ENCODE results near the gene SPP2.

Gene SPP2

GRCh38 chr2:234096164-234096563, 45.7 kb downstream of the SPP2 start:
- no peak for DNase-seq

- DNase-seq: no peak
Measured at GRCh38 chr2:234098681-234099080, 48.2 kb downstream of the SPP2 start.

- no peak for DNase-seq
Measured at GRCh38 chr2:234099266-234099665, 48.8 kb downstream of the SPP2 start.

DNA sequence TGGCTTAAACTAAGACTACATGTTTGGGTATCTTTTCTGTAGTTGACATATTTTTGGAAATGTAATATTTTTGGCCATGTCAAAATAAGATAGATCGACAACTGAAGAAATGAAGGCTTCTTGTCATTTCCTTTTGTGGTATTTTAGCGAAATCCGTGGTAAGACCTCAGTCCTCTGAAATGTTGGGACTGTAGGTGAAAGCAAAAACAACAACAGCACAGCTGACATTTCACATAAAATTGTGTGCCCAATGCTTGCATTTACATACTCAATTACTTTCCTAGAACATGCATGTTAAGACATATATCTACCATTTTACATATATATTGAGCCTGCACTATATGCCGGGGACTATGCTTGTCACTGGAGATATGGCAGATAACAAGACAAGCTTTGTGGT, 50.2 kb downstream of the SPP2 start:
- no peak for DNase-seq

DNA sequence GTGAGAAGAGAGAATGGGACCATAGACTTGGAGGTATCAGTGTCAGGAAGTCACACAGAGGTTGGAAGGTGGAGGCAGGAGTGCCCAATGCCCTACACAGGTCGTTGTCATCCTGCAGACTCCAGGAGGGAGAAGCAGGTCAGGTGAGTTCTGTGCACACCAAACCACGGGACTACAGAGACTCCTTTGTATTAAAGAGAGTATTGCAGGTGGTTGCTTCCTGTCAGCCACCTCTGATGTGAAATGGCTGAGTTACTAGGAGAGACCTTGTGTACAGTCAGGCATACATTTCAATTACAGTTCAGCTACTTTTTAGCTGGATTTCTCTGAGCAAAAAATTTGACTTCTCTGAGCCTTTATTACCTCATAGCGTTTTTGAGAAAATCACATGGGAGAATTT, 51.6 kb downstream of the SPP2 start:
- DNase-seq: no peak

DNA sequence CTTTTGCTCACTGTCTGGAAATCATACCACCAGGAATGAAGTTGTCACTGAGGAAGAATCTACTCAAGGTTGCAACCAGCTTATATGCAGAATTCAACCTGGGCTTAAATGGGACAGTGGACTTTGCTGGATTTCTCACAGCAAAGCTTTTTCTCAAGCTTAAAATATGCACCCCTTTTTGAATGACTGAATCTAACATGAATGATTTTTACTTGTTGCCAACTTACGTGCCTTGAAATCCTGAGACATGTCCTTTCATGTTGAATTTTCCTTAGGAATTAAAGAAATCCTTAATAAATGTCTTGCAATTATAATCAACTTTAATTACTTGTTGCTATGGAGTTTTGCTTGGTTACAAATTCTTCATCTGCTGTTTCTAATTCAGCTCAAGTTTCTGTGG, 57.4 kb downstream of the SPP2 start:
- no peak for DNase-seq

- no peak for DNase-seq
Measured at GRCh38 chr2:234109321-234109720, 58.8 kb downstream of the SPP2 start.

DNA sequence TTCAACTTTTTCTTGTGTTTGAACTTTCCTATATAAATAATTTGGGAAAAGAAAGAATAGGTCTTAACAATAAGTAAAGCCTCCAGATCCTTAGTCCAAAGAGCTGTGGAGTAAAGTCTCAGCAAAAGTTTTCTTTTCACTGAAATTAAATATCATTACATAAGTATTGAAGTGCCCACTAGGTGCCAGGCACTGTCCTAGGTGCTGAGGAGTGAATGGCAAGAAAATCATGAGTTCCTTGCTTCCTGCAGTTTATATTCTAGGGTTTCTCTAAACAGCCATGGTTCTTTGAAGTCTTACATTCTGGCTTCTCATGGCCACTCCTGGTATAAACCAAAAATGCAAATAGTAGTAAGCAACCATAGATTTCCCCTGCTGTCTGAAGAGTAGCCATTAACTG, 59.7 kb downstream of the SPP2 start:
- DNase-seq: no peak

GRCh38 chr2:234111523-234111922, 61.0 kb downstream of the SPP2 start:
- DNase-seq: no peak

DNA sequence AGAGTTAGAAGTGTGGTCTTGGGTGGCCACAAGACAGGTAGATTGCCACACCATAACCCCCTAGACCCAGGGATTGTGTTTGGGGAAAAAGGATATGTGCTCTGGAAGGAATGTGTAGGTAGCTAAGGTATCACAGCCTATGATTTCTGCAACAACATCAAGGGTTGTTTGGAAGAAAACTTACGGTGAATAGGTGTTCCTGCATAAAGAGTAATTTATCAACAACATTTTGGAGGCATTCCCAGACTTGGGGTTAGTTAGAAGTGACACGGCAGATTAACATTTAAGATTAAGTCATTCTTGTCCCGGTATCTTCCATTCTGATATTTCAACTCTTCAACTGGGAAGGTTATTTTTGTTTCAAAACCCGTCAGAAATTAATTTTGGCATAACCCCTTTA, 65.5 kb downstream of the SPP2 start:
- no peak for DNase-seq

DNA sequence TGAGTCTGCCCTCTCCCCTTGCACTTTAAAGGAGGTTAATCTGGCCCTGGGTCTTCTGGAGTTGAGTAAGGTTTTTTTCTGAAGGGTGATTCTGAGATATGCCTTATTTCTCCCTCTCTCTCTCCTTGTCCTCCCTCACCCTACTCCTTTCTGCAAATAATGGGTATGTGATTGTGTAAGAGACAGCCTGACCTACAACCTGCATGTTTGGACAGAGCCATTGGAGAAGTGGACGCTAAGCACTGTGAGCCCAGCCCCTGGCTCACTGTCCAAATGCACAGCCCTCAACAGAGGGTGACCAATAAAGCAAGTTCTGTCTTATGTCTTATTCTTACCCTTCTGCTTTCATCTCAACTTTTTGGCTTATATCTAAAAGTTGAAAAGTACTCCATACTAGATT, 71.5 kb downstream of the SPP2 start:
- no peak for DNase-seq

DNA sequence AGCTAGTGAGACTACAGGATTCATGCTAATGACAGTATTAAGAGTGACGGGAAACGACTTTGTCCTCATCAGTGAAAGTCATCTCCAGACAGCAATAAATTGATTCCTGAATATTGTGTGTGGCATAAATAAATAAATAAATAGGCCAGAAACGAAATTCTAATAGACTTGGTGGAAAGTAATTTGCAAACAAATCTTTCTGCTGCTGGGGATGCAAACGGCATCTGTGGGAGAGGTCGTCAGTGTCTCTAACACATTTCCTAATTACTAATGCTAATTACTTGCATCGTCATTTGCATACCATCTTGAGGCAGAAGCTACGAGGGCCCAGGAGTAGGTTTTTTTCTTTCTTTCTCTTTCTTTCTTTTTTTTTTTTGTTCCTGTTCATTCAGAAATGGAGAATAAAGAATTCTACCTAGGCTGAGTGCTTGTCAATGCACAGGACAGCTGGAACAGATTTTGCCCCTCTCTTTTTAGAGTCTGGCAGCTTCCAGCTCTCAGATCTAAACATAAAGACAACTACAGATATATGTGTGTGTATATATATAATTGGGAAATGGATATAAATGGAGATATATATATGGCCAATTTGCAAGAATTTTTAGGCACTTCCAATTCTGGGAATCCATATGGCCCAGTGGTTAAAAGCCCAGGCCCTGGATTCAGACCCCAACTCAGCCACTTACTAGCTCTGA, 75.1 kb downstream of the SPP2 start:
- DNase-seq: no peak

DNA sequence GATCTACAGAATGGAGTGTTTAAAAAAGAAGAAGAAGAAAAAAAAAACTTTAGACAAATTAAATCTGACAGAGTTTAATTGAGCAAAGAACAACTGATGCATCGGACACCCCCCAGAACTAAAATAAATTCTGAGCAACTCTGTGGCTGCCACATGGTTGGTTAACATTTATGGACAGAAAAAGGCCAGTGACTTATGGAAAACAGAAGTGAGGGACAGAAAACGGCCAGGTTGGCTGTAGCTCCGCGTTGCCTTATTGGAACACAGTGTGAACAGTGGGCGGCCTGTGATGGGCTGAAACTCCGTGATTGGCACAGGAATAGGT, 75.6 kb downstream of the SPP2 start:
- no peak for DNase-seq
